GM19193 (cell line): ENCODE results near the gene SLC13A3.

ENCODE experiments used
- POLR2A ChIP-seq: IDR thresholded peaks from 4 replicates; pipeline ENCODE4 v1.6.1; 2011; ENCODE audit not compliant: insufficient read depth, insufficient read length; ENCODE audit errors: extremely low read depth

The SLC13A3 gene

DNA sequence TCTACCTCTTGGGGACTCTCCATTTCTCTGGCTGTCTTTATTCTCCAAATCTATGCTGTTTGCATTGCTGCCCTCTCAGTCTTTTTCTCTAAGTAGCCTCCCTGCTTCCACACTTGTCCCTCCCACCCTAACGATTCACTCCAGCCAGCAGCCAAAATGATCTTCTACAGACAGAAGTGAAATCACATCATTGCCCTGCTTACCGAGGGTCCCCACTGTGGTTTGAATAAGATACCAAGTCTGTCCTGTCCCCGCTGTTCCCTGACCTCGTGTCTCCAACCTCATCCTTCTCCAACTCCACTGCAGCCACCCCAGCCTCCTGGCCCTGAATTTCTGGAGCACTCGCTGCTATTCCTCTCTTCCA is 89.3 kb downstream of the SLC13A3 start:
- TF ChIP-seq POLR2A = no peak

DNA sequence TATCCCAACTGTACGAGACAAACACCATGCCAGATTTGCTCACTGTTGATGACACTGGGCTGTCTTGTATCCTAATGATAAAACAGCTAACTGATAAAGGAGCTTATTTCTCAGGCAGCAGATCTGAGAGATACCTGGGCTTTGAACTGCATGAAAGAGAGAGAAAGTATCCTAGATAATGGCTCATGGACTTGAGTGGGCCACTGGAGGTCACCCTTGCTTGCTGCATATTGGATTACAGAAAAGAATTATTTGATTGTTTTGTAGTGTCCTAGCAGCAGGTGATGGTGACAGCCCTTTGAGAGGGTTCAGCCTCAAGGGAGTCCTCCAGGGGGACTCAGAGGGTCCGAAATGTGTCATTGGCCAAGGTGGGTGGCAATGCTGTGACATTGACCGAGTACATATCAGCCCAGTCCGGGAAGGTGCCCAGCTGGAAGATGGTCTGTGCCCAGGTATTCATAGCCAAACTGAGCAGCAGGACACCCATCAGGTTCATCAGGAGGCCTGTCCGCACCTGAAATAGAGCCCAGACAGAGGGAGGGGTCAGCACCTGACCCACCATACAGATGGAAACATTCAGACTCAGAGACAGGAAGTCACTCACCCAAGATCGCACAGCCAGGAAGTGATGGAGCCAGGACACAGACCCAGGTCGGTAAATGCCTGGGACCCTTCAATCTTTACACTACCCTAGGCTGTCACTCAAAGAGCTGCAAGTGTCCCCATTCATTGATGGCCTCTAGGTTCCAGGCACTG is 91.4 kb downstream of the SLC13A3 start:
- no peak for TF ChIP-seq POLR2A

DNA sequence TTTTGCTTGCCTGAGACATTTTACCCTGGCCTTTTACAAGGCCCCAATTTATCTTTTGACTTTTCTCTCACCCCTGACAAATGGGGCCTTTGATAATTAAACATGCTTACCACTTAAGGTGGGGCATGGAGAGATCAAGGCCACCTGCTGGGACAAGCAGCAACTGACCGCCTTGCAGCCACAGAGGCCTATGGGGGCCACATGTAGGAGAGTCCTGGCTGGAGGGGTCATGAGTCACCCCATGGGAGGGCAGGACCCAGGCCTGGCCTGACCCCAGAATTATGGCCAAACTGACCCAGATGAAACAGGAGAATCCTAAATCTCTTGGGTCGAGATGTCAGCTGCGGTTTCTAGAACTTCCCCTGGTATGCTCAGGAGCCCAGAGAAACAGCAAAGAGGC is 92.3 kb downstream of the SLC13A3 start:
- no peak for TF ChIP-seq POLR2A

DNA sequence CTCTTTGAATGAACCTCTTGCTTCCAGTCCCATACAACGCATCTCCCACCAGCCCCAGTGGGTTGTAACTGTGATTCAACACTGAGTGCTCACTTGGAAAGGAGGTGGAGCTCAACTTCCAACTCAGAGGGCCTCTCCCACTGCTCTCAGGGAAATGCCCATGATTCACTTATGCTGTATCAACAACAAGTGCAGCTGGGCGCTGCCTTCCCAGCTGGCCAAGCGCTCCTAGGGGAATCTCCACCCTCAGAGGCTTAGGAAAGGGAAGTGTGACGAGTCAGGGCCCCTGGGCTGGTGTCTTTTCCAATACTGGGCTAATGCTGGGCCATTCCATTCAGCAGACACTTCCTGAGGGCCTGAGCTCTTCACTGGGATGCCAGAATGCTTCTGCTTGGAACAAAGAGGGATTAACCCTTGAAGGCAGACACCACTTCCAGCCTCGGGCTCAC is 92.7 kb downstream of the SLC13A3 start:
- TF ChIP-seq POLR2A = no peak

DNA sequence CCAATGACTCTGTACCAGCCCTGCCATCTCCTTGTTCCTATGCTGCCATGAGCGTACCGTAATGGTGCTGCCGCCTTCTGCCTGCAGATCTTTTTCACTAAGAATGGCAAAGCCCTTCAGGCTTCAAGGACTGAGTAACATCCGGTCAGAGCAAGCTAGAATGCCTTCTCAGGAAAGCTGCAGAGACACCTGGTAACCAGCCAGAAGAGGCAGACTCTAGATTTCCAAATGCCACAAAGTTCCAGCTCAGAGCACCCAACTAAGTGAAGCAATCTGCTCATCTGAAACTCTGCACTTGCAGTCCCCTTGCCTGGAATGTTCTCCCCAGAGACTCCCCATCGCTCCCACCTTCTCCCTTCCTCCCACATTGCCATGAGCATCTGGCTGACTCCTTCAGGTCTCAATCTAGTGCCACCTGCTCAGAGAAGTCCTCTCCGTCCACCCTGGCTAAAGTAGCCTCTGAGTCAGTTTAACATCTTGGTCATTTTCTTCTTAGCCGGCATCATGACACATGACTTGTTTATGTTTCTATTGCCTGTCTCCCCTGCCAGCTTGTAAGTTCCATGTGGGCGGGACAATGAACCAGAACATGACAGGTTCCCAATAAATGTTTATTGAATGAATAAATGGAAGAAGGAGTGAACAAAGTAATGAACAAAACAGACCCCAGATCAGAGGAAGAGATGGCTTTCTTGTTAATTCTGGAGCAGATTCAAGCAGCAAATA is 93.9 kb downstream of the SLC13A3 start:
- TF ChIP-seq POLR2A = no peak

DNA sequence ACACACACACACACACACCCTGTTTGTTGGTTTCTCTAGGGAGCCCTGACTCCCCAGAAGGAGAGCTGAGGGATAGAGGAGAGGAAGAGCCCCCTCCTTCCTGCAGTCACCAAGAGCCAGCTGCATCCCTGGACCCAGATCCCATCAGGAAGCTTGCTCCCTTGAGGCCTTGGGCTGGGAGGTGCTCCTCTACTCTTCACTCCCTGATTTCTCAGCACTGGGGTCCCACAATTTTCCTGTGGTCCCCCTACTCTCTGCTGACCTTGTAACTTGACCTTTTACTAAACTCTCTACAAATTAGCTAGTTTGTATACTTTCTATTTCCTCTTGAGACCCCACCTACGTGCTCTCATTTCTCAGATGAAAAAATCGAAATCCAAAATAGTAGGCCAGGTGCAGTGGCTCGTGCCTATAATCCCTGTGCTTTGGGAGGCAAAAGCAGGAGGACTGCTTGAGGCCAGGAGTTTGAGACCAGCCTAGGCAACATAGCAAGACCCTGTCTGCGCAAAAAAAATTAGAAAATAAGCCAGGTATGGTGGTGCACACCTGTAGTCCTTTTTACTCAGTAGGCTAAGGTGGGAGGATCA is 95.8 kb downstream of the SLC13A3 start:
- no peak for TF ChIP-seq POLR2A

DNA sequence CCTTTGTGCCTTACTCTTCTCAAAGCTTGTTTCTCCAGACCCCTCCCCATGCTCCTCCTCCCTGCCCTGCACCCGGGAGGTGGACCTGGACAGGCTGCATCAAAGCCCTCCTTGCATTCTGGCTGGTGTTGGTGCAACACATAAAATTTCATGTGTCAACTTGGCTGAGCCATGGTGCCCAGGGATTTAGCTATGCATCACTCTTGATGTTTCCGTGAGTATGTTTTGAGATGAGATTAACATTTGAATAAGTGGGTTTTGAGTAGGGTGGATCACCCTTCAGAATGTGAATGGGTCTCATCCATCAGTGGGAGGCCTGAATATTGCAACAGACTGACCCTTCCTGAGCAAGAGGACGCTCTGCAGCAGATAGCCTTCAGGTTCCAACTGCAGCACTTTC is 96.4 kb downstream of the SLC13A3 start:
- TF ChIP-seq POLR2A = no peak

DNA sequence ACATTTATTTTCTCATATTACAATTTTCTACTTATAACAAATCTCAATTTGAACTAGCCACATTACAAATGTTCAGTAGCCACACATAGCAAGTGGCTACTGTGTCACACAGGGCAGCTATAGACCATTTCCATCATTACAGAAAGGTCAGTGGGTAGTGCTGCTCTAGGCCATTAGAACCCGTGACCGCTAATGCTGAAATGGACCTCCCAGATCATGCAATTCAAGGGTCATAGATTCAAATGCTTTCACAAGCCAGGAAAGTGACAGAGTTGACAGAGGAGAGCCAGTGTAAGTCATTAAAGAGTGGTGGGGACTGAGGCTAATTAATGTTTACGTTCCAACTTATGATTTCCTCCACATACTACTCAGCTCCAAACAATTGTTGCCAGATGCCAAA is 97.3 kb downstream of the SLC13A3 start:
- no peak for TF ChIP-seq POLR2A

DNA sequence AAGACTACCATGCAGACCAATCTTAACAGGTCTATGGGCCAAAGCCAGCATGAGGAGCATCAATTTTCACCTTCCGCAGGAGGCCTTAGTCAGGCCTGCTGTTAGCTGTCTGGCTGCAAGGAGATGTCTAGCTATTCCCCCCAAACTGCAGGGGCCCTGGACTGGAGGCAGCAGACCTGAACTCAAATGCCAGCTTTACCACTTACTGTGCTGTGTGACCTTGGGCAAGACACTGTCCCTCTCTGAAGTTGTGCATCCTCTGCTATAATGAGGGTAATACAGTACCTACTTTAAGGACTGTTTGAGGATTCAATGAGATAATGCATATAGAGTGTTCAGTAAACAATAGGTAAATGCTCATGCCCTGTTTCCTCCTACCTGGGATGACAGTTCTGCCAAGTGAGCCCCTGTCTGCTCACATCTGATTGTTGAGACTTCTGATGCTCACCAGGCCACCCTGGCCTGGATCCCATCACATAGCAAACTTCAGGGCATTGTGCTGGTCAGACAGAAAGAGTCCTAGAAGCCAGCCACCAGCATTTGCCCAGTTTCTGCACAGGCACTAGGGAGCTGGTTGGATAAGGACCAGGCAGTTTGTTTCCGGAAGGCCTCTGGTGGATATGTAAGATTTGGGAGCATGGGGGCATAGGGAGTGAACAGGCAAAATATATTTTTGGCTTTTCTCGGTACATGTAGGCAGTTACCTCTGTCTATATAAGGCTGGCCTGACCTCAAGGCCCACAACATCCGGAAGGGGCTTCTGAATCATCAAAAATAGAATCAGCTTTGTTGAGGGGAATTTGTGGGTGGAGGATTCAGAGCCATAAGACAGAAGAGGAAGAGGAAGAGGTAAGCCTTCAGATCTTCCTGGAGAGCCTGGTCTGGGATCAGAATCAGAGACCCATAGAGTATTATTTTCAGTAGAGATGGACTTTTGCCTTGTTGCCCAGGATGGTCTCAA is 98.5 kb downstream of the SLC13A3 start:
- TF ChIP-seq POLR2A = no peak

DNA sequence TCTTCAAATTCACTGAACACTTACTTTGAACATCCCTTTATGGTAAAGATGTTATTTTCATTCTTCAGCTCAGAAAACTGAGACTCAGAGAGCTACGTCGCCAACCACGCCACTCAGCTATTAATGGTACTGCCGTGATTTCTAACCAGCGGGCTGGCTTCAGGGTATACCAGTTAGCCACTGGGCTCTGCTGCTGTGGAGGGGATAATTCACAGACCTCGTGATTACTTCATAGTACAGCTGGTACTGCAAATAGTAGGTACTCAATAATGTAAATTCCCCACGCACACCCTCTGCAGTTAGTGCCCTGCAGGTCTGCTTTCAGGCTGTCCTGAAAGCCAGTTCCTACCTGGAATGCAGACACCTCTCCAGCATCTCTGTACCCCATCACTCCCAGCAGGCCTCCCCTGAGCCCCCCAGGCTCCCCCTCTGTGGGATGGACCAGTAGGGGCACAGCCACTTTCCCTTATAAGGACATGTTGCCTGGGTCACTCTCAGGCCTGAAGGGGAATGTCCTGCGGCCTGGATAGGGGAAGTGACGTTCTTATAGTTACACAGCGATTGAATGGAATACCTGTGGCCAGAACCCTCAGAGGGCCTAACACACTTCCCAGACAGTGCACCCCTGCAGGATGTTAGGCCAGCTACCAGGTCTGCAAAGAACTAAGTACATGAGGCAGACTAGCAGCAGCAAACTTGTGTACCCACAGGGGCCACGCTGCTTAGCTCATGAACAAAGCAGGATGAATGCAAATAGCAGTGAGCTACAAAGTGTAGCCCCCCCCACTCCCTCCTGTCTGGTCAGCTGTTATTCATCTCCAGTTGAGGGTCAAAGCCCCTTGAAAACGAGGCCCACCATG is 99.5 kb downstream of the SLC13A3 start:
- no peak for TF ChIP-seq POLR2A

DNA sequence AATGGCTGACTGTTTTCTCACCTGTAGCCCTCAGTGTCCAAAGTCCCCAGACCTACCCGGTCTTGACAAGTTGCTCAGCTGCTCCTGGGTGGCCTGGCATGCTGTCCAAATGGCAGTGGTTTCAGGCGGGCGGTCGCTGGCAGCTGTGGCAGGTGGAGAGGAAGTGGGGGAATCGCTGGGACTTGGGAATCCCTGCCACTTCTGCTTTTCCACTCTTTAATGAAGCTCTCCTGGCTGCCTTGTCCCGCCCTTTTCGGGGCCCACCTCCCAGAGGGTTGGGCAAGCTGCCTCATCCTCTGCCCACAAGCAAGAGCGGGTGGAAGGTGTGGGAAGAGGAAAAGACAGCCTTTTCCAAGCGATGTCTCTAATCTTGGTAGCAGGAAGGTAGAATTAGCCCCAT is 100.8 kb downstream of the SLC13A3 start, which contains the start of gene OCSTAMP:
TSS of gene OCSTAMP (minus strand) at position 194 of the 400 bp plus-strand sequence. CDS start at position 100, 94 bp downstream.
- TF ChIP-seq POLR2A = no peak

DNA sequence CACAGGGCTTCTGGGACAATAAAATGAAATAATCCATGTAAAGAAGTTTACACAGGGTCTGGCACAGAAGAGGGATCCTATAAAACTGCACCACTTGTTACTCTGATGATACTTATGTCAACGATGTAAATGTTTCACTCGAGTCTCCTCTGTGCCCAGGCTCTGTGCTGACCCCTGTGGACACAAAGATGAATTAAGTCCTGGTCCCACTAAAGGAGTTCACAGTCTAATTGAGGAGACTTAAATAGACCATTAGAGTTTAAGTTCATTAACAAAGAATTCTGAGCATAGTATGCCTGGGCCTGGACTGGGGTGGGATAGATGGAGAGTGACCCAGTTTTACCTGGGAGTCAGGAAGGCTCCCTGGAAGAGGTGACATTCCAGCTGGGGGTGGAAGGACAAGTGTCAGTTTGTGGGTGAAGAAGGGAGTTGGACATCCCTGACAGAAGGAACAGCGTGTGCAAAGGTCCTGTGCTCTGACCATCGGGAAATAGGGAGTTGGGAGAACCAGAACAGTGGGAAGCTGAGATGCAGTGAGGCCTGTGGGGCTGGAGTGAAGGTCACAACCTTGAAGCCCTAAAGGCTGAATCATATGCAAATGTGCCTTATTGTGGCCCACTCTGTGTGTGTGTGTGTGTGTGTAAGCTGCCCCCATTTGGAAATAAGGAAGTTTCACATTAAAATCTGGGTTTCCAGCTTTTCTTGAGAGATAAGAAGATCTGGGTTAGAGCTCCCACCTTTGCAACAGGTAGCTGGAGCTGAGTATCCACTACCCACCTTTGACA is 101.9 kb downstream of the SLC13A3 start:
- no peak for TF ChIP-seq POLR2A

DNA sequence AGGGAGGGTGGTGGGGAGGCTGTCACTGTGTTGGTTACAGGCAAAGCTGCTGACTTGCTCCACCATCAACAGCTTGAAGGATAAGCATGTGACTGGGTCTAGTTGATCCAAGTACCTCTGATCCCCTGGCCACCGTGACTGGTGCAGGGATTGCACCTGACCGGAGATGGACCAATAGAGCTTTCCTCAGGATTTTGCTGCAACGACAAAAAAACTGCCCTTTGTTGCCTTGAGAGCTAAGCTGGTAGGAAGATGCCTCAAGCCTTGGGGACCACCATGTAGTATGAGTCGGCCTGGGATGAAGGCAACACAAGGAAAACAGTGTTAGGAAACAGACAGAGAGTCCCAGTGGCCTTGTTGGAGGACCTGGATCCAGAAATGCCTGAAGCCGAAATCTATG is 102.6 kb downstream of the SLC13A3 start:
- no peak for TF ChIP-seq POLR2A

DNA sequence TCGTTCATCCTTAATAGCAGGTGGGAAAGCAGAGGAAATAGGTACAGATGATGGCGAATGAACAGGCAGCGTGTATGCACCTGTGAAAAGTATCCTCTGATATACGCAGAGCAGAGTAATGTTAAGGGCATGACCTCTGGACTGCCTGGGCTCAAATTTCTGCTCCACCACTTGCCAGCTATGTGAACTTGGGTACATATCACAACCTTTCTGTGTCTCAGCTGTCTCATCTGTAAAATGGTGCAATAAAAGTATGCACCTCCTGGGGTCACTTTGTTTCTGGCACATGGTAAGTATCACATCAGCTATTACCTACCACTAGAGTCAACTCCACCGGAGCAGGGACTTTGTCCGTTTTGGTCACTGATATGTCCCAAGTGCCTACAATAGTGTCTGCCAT is 103.3 kb downstream of the SLC13A3 start:
- TF ChIP-seq POLR2A = no peak

DNA sequence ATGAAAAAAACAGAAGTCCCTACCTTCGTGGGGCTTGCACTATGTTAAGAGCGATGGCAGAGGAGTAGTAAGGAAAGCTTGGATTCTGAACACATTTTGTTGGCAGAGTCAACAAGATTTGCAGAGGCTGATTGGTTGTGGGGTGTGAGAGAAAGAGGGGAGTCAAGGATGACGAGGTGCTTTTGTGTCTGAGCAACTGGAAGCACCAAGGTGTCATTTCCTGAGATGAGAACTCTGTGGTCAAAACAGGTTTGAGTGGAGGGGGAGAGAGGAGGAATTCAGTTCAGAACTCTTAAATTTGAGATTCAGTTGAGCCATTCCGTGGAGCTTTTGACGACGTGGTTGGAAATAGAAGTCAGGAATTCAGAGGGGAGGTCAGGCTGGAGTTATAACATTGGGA is 104.3 kb downstream of the SLC13A3 start:
- no peak for TF ChIP-seq POLR2A
